IMR-90 (cell line): ENCODE measurements around the gene OCLN.

ENCODE experiments used
- BHLHE40 ChIP-seq: fragments of 150-350 bp; IDR thresholded peaks from 2 replicates; pipeline ENCODE4 v1.6.1; 2016; ENCODE audit warnings: mild to moderate bottlenecking, low read depth, low read length
- CEBPB ChIP-seq: IDR thresholded peaks from 2 replicates; pipeline ENCODE4 v1.6.1; 2012; ENCODE audit warnings: low read depth, low read length, improper control_type of control experiment
- MAZ ChIP-seq: IDR thresholded peaks from 2 replicates; pipeline ENCODE4 v1.6.1; 2012; ENCODE audit warnings: low read depth, mild to moderate bottlenecking, low read length, improper control_type of control experiment, moderate library complexity, borderline replicate concordance
- MXI1 ChIP-seq: IDR thresholded peaks from 2 replicates; pipeline ENCODE4 v1.6.1; 2012; ENCODE audit warnings: low read depth, mild to moderate bottlenecking, low read length, moderate library complexity, borderline replicate concordance
- NFE2L2 ChIP-seq: fragments of 150-350 bp; IDR thresholded peaks from 2 replicates; pipeline ENCODE4 v1.6.1; 2016; ENCODE audit warnings: low read depth, mild to moderate bottlenecking, low read length
- POLR2A ChIP-seq: IDR thresholded peaks from 2 replicates; pipeline ENCODE4 v1.6.1; 2012; ENCODE audit warnings: mild to moderate bottlenecking, low read depth, low read length
- RAD21 ChIP-seq: IDR thresholded peaks from 2 replicates; pipeline ENCODE4 v1.6.1; 2012; ENCODE audit warnings: low read length, improper control_type of control experiment
- RCOR1 ChIP-seq: IDR thresholded peaks from 2 replicates; pipeline ENCODE4 v1.6.1; 2012; ENCODE audit warnings: mild to moderate bottlenecking, low read length, improper control_type of control experiment; ENCODE audit not compliant: insufficient replicate concordance
- RFX5 ChIP-seq: IDR thresholded peaks from 2 replicates; pipeline ENCODE4 v1.8.0; 2012; ENCODE audit warnings: low read depth, mild to moderate bottlenecking, low read length, moderate library complexity
- SMC3 ChIP-seq: fragments of 150-350 bp; IDR thresholded peaks from 2 replicates; pipeline ENCODE4 v1.6.1; 2016; ENCODE audit warnings: low read depth, mild to moderate bottlenecking, antibody characterized with exemption, low read length, moderate library complexity
- TF ChIP-seq, protein P1 (sequence below): conservative IDR thresholded peaks from 2 replicates; pipeline ENCODE4 v1.5.1; 2012; ENCODE audit warnings: mild to moderate bottlenecking, low read depth, low read length, improper control_type of control experiment
- TF ChIP-seq, protein P2 (sequence below): fragments of 150-350 bp; IDR thresholded peaks from 2 replicates; pipeline ENCODE4 v1.6.1; 2016; ENCODE audit warnings: low read depth, mild to moderate bottlenecking, low read length, moderate library complexity, borderline replicate concordance
- TF ChIP-seq, protein P3 (sequence below): fragments of 150-350 bp; IDR thresholded peaks from 2 replicates; pipeline ENCODE4 v1.6.1; 2017; ENCODE audit warnings: mild to moderate bottlenecking, antibody characterized with exemption, low read length, low read depth

DNA sequence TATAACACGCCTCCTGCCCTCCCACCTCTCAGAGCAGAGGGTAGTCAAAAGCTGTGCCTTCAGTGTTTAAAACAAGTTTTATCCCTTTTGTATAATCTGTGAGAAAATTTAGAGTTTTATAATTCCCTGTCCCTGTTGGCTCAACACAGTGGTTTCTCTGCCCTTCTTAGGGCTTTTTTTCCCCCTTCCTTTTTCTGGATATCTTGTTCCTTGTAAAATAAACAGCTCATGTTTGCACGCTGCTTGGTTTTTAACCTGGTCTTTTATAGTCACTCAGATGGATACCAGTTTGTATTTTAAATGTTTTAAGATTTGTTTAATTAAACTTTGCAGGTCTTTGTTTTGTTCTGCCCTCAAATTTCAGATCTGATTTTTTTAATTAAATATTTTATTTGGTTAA is 26.7 kb downstream of the OCLN start:
- TF ChIP-seq SMC3 (no peak), POLR2A (no peak), MAZ (no peak), RFX5 (no peak), MXI1 (no peak), BHLHE40 (no peak), NFE2L2 (no peak), RAD21 (no peak), CEBPB (no peak), RCOR1 (no peak)
- TF ChIP-seq, protein P1, sequence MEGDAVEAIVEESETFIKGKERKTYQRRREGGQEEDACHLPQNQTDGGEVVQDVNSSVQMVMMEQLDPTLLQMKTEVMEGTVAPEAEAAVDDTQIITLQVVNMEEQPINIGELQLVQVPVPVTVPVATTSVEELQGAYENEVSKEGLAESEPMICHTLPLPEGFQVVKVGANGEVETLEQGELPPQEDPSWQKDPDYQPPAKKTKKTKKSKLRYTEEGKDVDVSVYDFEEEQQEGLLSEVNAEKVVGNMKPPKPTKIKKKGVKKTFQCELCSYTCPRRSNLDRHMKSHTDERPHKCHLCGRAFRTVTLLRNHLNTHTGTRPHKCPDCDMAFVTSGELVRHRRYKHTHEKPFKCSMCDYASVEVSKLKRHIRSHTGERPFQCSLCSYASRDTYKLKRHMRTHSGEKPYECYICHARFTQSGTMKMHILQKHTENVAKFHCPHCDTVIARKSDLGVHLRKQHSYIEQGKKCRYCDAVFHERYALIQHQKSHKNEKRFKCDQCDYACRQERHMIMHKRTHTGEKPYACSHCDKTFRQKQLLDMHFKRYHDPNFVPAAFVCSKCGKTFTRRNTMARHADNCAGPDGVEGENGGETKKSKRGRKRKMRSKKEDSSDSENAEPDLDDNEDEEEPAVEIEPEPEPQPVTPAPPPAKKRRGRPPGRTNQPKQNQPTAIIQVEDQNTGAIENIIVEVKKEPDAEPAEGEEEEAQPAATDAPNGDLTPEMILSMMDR = no peak
- TF ChIP-seq, protein P2, sequence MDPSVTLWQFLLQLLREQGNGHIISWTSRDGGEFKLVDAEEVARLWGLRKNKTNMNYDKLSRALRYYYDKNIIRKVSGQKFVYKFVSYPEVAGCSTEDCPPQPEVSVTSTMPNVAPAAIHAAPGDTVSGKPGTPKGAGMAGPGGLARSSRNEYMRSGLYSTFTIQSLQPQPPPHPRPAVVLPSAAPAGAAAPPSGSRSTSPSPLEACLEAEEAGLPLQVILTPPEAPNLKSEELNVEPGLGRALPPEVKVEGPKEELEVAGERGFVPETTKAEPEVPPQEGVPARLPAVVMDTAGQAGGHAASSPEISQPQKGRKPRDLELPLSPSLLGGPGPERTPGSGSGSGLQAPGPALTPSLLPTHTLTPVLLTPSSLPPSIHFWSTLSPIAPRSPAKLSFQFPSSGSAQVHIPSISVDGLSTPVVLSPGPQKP = no peak
- TF ChIP-seq, protein P3, sequence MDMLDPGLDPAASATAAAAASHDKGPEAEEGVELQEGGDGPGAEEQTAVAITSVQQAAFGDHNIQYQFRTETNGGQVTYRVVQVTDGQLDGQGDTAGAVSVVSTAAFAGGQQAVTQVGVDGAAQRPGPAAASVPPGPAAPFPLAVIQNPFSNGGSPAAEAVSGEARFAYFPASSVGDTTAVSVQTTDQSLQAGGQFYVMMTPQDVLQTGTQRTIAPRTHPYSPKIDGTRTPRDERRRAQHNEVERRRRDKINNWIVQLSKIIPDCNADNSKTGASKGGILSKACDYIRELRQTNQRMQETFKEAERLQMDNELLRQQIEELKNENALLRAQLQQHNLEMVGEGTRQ = no peak
